Neural cell (in vitro differentiated cells): ENCODE measurements around the gene RHOBTB3. TPM values are rescaled to one million over a fixed set of nuclear protein-coding genes. Genes with fewer than 3 reads are reported as not detected.

Experiments
- H2AFZ ChIP-seq: fragments of 200-600, 300-800 bp; sonication (generic), shearing (Covaris generic); 2 replicates; pipeline ENCODE4 v1.6.0; 2014; ENCODE audit warnings: low read depth, mild to moderate bottlenecking, antibody characterized with exemption, low read length, moderate library complexity
- H3F3A ChIP-seq: fragments of 200-600 bp; shearing (Covaris generic); 2 replicates; pipeline ENCODE4 v1.6.1; 2016; ENCODE audit warnings: mild to moderate bottlenecking, moderate library complexity, mixed read lengths, antibody characterized with exemption, low read length; ENCODE audit not compliant: insufficient read depth, poor library complexity, severe bottlenecking
- H3K27ac ChIP-seq: fragments of 200-600, 300-800 bp; sonication (generic), shearing (Covaris generic); 2 replicates; pipeline ENCODE4 v1.5.1; 2014; ENCODE audit warnings: mild to moderate bottlenecking, low read length, moderate library complexity
- H3K27me3 ChIP-seq: fragments of 300-800, 200-600 bp; sonication (generic), shearing (Covaris generic); 2 replicates; pipeline ENCODE4 v1.6.0; 2014; ENCODE audit warnings: mild to moderate bottlenecking, low read depth, low read length, moderate library complexity; ENCODE audit not compliant: insufficient read depth
- H3K36me3 ChIP-seq: fragments of 300-800, 200-600 bp; sonication (generic), shearing (Covaris generic); 2 replicates; pipeline ENCODE4 v1.5.1; 2014; ENCODE audit warnings: mild to moderate bottlenecking, antibody characterized with exemption, low read length, moderate library complexity; ENCODE audit not compliant: insufficient read depth
- H3K4me2 ChIP-seq: fragments of 300-800, 200-600 bp; sonication (generic), shearing (Covaris generic); 2 replicates; pipeline ENCODE4 v1.6.0; 2014; ENCODE audit warnings: mild to moderate bottlenecking, low read length
- H3K4me3 ChIP-seq: fragments of 300-800, 200-600 bp; sonication (generic), shearing (Covaris generic); 2 replicates; pipeline ENCODE4 v1.5.1; 2014; ENCODE audit warnings: mild to moderate bottlenecking, low read length, moderate library complexity
- H3K79me2 ChIP-seq: fragments of 200-600 bp; shearing (Covaris generic); replicated peaks from 2 replicates; pipeline ENCODE4 v1.6.0; 2014; ENCODE audit warnings: mild to moderate bottlenecking, low read length, moderate library complexity; ENCODE audit not compliant: insufficient read depth
- H3K9ac ChIP-seq: fragments of 300-800, 200-600 bp; sonication (generic), shearing (Covaris generic); 2 replicates; pipeline ENCODE4 v1.6.1; 2016; ENCODE audit warnings: mild to moderate bottlenecking, low read length, mixed read lengths
- H3K9me2 ChIP-seq: fragments of 200-600 bp; shearing (Covaris generic); 2 replicates; pipeline ENCODE4 v1.6.1; 2016; ENCODE audit warnings: mild to moderate bottlenecking, low read length, mixed read lengths; ENCODE audit not compliant: insufficient read depth
- H3K9me3 ChIP-seq: fragments of 200-600, 300-800 bp; sonication (generic), shearing (Covaris generic); 2 replicates; pipeline ENCODE4 v1.6.1; 2016; ENCODE audit warnings: mild to moderate bottlenecking, mixed run types, low read length, moderate library complexity, mixed read lengths
- H4K20me1 ChIP-seq: fragments of 200-600 bp; shearing (Covaris generic); 2 replicates; pipeline ENCODE4 v1.6.1; 2016; ENCODE audit warnings: mild to moderate bottlenecking, mixed run types; ENCODE audit not compliant: insufficient read depth
- CTCF ChIP-seq: fragments of 450-650 bp; IDR thresholded peaks from 2 replicates; pipeline ENCODE4 v1.5.1; 2014; ENCODE audit warnings: antibody characterized with exemption, mild to moderate bottlenecking, moderate library complexity; ENCODE audit not compliant: poor library complexity, severe bottlenecking
- EP300 ChIP-seq: fragments of 450-650 bp; conservative IDR thresholded peaks from 2 replicates; pipeline ENCODE4 v1.6.1; 2014; ENCODE audit warnings: antibody characterized with exemption, mild to moderate bottlenecking, moderate library complexity; ENCODE audit not compliant: poor library complexity, severe bottlenecking
- EZH2 ChIP-seq: fragments of 200-600, 300-800 bp; shearing (Covaris generic), sonication (generic); IDR thresholded peaks from 2 replicates; pipeline ENCODE4 v1.6.1; 2014; ENCODE audit warnings: antibody characterized with exemption, low read length, borderline replicate concordance, mild to moderate bottlenecking; ENCODE audit not compliant: insufficient read depth, poor library complexity, severe bottlenecking
- MXI1 ChIP-seq: fragments of 450-650 bp; conservative IDR thresholded peaks from 2 replicates; pipeline ENCODE4 v1.6.1; 2014; ENCODE audit warnings: antibody characterized with exemption, mild to moderate bottlenecking; ENCODE audit not compliant: poor library complexity, severe bottlenecking
- POLR2AphosphoS5 ChIP-seq: IDR thresholded peaks from 2 replicates; pipeline ENCODE4 v1.6.1; 2012
- RAD21 ChIP-seq: fragments of 450-650 bp; conservative IDR thresholded peaks from 2 replicates; pipeline ENCODE4 v1.6.1; 2014; ENCODE audit warnings: antibody characterized with exemption, mild to moderate bottlenecking, moderate library complexity
- REST ChIP-seq: IDR thresholded peaks from 2 replicates; pipeline ENCODE4 v1.6.1; 2012; ENCODE audit warnings: borderline replicate concordance
- SMC3 ChIP-seq: fragments of 450-650 bp; conservative IDR thresholded peaks from 2 replicates; pipeline ENCODE4 v1.6.1; 2014; ENCODE audit warnings: antibody characterized with exemption, mild to moderate bottlenecking, moderate library complexity; ENCODE audit not compliant: poor library complexity
- TAF1 ChIP-seq: IDR thresholded peaks from 2 replicates; pipeline ENCODE4 v1.6.1; 2012; ENCODE audit warnings: low read depth
- polyA plus RNA-seq: library from polyadenylated mRNA; depleted of rRNA; stranded (reverse); fragments of >200 nt; gene quantifications from 2 replicates; pipeline ENCODE4 v1.2.3, GENCODE V29; 2014

The RHOBTB3 gene
- polyA plus RNA-seq, 1 donor from 2014 or later: 99.4 TPM

GRCh38 chr5:95684361-95684760, 46.8 kb upstream of the RHOBTB3 start:
- Histone ChIP-seq H2AFZ (no peak overlapping the region), H3K9me2 (no peaks in the 10 kb centered on the region), H3K9ac (no peak overlapping the region), H3K36me3 (no peaks in the 10 kb centered on the region), H3K4me3 (no peak overlapping the region), H3K9me3 (no peaks in the 10 kb centered on the region), H4K20me1 (no peaks in the 10 kb centered on the region), H3K27ac (no peak overlapping the region), H3K79me2 (no peaks in the 10 kb centered on the region), H3K4me2 (no peak overlapping the region), H3F3A (no peaks in the 10 kb centered on the region), H3K27me3 (no peaks in the 10 kb centered on the region)
- TF ChIP-seq EZH2: no peak
- TF ChIP-seq CTCF: no peak
- TF ChIP-seq EP300: no peak
- no peak for TF ChIP-seq TAF1
- TF ChIP-seq RAD21: no peak
- TF ChIP-seq POLR2AphosphoS5: no peak
- TF ChIP-seq MXI1: no peak
- TF ChIP-seq REST: no peak
- no peak for TF ChIP-seq SMC3

GRCh38 chr5:95686651-95687050, 44.5 kb upstream of the RHOBTB3 start:
- Histone ChIP-seq H3K4me2 (no peak overlapping the region), H3K79me2 (no peaks in the 10 kb centered on the region), H3K4me3 (no peak overlapping the region), H3K9me3 (no peaks in the 10 kb centered on the region), H2AFZ (no peak overlapping the region), H3K9ac (no peak overlapping the region), H3F3A (no peaks in the 10 kb centered on the region), H3K27ac (no peak overlapping the region), H3K36me3 (no peaks in the 10 kb centered on the region), H3K9me2 (no peaks in the 10 kb centered on the region), H3K27me3 (no peaks in the 10 kb centered on the region), H4K20me1 (no peaks in the 10 kb centered on the region)
- TF ChIP-seq TAF1 (no peak), POLR2AphosphoS5 (no peak), SMC3 (no peak), EP300 (no peak), REST (no peak), RAD21 (no peak), EZH2 (no peak), MXI1 (no peak), CTCF (no peak)
